GM03348 (cell line): ENCODE measurements around the gene SLIT1.

Experiments
- DNase-seq: peaks from one replicate; pipeline ENCODE4 v3.0.0; 2012; ENCODE audit warnings: low spot score

The SLIT1 gene

GRCh38 chr10:97200616-97201015, 14.9 kb upstream of the SLIT1 start:
- DNase-seq = no peak

DNA sequence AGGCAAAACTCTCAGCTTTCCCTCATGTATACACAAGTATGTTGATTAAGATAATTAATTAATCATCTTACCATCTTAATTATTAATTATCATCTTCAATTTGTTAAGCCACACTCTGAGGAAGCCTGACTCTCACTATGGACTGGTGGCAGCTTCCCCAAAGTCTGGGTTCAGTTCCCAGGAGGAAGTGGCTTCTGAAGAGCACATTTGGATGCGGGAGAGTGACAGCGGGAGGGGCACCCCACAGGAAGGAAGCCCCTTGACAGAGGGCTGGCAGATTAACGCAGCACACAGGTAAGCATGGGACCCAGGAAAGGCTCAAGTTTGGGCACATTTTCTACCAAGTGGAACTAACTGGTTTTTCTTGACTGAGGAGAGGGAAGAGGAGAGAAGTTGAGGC, 13.4 kb upstream of the SLIT1 start:
- no peak for DNase-seq

DNA sequence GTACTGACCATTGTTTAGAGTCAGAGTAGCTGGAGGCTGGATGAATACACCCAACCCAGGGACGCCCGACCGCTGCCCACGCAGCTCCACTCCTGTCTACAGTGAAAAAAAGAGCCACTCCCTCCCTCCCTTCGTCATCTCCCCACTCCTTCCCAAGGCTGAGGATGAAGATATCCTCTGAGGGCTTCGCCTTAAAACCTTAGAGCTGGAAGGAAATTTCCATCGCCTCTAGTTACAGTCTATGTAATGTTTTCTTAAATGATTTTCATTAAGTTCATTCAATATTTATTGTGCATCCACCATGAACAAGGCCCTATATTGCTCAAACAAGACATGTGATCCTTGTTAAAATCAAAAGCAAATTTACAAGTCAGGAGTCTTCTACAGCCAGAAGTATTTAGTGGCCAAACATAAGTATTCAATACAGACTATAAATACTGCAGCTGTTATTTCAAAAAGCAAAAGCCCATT, 11.3 kb upstream of the SLIT1 start:
- no peak for DNase-seq

- DNase-seq = peak; percentile 78
These were observed 10.7 kb upstream of the SLIT1 start for GRCh38 chr10:97196223-97197029.

DNA sequence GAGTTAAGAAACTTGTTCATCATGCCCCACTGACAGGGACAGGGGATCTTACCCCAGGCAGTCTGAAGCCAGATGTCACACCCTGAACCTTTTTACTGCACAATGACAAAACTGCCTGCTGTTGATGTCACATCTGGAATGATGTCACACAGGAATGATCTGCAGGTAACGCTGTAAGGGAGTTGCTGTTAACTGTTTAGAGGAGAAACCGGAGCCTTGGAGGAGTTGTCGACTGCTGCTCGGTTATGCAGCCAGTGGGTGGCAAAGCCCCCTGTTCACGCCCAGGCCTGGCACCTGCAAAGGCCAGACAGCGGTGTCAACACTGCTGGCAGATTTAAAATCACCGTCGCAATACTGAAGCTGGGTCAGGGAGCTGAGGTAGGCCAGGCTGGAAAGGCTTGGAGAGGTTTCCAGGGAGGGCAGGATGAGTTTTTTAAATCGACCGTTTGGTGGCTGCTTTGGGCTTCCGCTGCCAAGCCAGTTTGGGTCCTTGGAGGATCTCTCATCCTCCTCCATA, 10.0 kb upstream of the SLIT1 start:
- no peak for DNase-seq

DNA sequence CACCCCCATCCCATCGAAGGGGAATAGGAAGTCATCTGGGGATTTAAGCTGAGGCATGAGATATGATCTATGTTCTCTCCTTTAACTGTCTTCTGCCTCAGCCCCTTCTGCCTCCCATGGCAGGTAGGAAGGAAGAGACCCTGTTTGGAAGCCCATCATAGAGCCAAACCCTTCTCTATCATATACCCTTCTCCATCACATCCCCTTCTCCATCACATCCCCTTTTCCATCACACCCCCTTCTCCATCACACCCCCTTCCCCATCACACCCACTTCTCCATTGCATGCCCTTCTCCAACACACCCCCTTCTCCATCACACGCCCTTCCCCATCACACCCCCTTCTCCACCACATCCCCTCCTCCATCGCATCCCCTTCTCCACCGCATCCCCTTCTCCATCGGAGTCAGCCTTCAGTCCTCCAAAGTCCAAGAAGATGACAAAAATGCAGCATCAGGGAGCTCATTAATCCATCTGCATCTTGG, 7.2 kb upstream of the SLIT1 start:
- DNase-seq = no peak

GRCh38 chr10:97190450-97190849, 4.7 kb upstream of the SLIT1 start:
- DNase-seq = no peak

- no peak for DNase-seq
These were observed 2.5 kb upstream of the SLIT1 start for GRCh38 chr10:97188261-97188711.

GRCh38 chr10:97186911-97187310, 1.2 kb upstream of the SLIT1 start:
- no peak for DNase-seq

DNA sequence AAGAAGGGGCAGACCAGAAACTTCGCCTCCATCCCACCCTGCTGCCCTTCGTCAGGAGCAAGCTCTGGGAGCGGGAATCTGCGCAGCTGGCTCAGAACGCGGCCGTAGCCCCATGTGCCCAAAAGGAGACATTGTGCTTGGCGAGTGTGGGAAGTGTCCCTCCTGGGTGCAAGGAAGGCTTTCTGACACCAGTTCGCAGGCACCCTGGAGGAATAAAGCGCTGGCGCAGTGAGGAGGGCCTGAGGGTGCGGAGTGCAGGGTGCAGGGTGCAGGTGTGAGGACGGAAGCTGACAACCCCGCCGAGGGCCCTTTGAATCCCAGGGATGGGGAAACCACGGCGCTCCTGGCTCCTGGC, 811 bp downstream of the SLIT1 start:
- DNase-seq = no peak

DNA sequence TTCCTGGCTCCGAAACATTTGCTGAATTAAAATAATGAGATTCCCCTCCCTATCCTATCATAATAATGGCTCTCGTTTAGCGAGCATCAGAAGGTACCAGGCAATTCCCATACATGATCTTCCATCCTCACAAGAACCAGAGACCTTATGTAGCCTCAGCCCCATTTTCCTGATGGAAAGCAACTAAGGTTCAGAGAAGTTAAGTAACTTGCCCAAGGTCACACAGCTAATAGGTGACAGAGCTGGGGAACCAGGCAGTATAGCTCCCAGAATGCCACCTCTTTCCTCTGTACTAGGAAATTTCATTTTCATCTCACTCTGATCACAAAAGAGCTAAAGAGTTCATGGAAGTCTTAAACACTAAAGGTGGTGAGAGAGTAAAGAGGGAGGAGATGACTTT, 2.4 kb downstream of the SLIT1 start:
- no peak for DNase-seq

GRCh38 chr10:97182288-97182990, 3.3 kb downstream of the SLIT1 start:
- no peak for DNase-seq

DNA sequence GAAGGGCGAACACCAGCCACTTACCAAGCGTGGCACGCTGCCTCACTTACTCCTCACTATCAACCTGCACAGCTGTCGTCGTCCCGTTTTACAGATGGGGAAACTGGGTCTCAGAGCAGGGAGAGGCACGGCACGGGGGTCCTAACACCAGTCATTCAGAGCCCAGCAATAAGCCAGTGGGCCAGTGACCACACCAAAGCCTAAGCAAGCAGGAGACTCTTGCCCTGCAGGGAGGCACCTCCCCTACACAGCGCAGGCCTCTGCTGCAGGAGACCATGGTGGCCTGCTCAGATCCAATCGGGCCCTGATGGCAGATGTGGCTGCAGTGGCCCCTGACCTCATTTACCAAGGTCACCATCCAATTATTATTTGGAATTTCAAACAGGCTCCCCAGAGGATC, 4.8 kb downstream of the SLIT1 start:
- no peak for DNase-seq

GRCh38 chr10:97180363-97180755, 5.4 kb downstream of the SLIT1 start:
- DNase-seq = no peak

DNA sequence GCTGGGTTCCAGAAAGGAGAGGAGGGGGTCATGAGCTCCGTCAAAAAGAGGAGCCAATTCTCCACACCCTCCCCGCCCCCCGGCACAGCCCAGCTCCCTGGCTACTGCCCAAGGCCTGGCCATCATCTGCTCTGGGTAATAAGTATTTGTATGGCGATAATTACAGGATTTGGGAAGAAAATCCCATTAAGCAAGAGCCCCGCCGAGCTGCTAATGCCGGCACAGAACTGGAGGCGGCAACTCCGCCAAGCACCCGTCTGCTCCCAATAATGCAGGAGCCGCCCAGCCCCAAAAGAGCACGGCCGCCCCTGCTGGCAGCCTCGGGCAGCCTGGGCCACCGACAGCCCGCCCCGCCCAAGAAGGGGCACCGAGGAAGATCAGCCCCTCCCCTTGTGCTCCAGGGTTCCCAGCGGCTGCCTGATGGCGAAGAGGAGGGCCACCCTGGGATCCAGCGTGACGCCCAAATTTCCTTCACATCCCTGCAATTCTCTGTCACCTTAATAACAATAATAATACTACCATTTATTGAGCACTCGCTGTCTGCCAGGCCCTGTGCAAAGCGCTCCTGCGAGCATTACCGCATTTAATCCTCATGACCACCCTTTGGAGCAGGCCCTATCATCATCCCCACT, 5.9 kb downstream of the SLIT1 start:
- peak; percentile 60 for DNase-seq

GRCh38 chr10:97179311-97179710, 6.4 kb downstream of the SLIT1 start:
- no peak for DNase-seq

DNA sequence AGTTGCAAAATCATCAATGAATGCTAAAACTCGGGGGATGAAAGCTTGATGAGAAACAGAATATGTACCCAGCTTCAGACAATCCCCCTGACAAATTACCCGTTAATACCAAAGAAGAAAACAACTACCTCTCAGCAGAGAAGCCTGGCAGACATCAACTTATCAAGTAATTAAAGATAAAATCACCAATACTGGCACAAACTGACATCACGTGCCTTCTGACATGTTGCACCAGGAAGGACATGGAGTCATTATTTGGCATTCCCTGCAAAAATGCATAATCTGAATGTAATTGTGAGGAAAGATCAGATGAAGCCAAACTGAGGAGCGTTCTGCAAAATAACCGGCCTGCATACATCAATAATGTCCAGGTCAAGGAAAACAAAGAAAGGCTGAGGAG, 7.7 kb downstream of the SLIT1 start:
- DNase-seq = no peak

DNA sequence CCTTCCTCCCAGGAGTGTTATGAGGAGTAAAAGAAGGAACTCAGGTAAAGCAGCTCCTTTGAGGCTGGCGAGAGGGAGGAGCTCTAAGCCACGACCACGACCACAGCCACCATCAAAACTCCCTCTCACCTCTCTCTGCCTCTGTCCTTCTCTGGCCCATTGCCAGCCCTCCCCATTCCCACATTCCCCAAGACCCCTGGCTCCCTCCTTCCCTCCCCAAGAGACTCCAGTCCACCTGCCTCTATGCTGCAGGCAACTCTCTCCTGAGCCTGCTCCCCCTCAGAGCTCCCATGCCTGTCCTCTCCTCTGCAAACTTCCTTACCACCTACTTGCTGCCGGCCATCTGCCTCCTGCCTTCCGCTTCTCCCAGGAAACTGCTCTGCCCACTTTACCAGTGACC, 9.5 kb downstream of the SLIT1 start:
- DNase-seq = no peak

DNA sequence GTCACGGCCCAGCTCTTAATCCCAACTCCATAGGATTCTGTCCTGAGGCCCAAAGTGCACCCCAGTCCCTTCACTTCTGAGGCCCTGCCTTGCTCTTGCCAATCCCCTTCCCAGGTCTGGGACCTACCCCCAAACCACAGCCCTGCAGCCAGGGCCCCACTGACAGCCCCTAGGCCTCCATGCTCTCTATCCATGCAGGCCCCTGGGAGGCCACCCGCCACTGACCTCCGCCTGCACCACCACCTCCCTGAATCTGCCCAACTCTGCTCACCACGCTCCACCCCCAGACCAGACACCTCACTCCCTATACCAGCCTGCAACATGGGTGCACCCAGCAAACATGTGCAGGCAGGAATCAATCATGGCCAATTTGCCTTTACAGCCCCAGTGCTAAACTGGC, 10.2 kb downstream of the SLIT1 start:
- DNase-seq = no peak

- DNase-seq = no peak
These were observed 10.8 kb downstream of the SLIT1 start for GRCh38 chr10:97174941-97175340.

GRCh38 chr10:97174276-97174775, 11.4 kb downstream of the SLIT1 start:
- no peak for DNase-seq

GRCh38 chr10:97173036-97173435, 12.7 kb downstream of the SLIT1 start:
- no peak for DNase-seq

DNA sequence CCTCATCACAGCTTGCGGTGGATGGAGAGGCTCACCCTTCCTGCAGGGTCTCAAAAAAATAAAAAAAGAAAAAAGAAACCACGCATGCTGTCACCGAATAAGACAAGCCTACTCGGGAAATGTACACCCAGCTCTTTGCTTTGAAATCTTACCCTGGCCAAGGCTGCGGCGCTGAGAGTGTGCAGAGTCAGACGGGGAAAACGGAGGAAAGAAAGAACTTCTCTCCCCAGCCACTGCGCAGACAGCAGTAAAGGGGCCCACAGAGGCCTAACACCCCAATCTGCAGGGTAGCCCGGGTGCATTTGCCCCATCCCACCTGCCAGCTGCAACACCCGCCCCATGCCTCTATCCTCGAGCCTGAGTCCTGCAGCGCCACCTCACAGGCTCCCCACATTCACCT, 14.8 kb downstream of the SLIT1 start:
- DNase-seq = no peak
